Adrenal gland (tissue), 12 donors: ENCODE results near the gene DAB2IP. TPM values are rescaled to one million over a fixed set of nuclear protein-coding genes. Genes with fewer than 3 reads are reported as not detected.

Source experiments
- DNase-seq, 7 donors: peaks; one replicate each; pipeline ENCODE4 v3.0.0-alpha.2; 2019 to 2020
- H3K27ac ChIP-seq, 5 donors: fragments of 200-600 bp; sonication (generic) in 4 of 5; 1 replicate in 3 of 5; 2 replicates in 2 of 5; pipeline versions ENCODE4 v1.5.1 to v1.8.0; 2016 to 2020; ENCODE audit warnings: mild to moderate bottlenecking in 1 of 5
- H3K27me3 ChIP-seq: fragments of 200-600 bp; 2 replicates; pipeline ENCODE4 v1.8.0; 2021
- H3K36me3 ChIP-seq, 2 donors: fragments of 200-600 bp; replicated peaks in 1 of 2; 1 replicate in 1 of 2; 2 replicates in 1 of 2; pipeline versions ENCODE4 v1.5.1 to v1.8.0; 2018 to 2022
- H3K4me1 ChIP-seq, 2 donors: fragments of 200-600 bp; replicated peaks in 1 of 2; 1 replicate in 1 of 2; 2 replicates in 1 of 2; pipeline versions ENCODE4 v1.5.1 to v1.8.0; 2018 to 2021
- H3K4me3 ChIP-seq, 4 donors: fragments of 200-600 bp; sonication (generic) in 3 of 4; one replicate each; pipeline ENCODE4 v1.5.1; 2016 to 2018
- H3K9me3 ChIP-seq, 3 donors: fragments of 200-600 bp; sonication (generic) in 1 of 3; replicated peaks in 1 of 3; 1 replicate in 2 of 3; 2 replicates in 1 of 3; pipeline versions ENCODE4 v1.5.1 to v1.8.0; 2016 to 2021
- CTCF ChIP-seq, 6 experiments: fragments of 450-650 bp in 4 of 6; fragments of 200-600 bp in 2 of 6; sonication (generic) in 1 of 6; IDR thresholded peaks; 1 replicate in 5 of 6; 2 replicates in 1 of 6; pipeline versions ENCODE4 v1.5.1 to v1.8.0; 2016 to 2021; ENCODE audit warnings: antibody characterized with exemption in 6 of 6, mild to moderate bottlenecking in 2 of 6, moderate library complexity in 1 of 6
- POLR2A ChIP-seq, 2 donors: fragments of 450-650 bp; IDR thresholded peaks; one replicate each; pipeline ENCODE4 v1.6.1; 2017; ENCODE audit warnings: antibody characterized with exemption in 2 of 2, mild to moderate bottlenecking in 2 of 2, moderate library complexity in 1 of 2
- WGBS, 4 donors: extraction: QIAGEN DNeasy Blood & Tissue Kit in 2 of 4; methylation state at CpG; one replicate each; pipeline versions ENCODE4 v1.1.5 to v1.1.7; 2013 to 2017; 5-methylcytosine and 5-hydroxymethylcytosine counted together
- intact Hi-C, 2 donors: fragments of 100-400 bp; cut with DNase I; formaldehyde crosslinking; loops; one replicate each; pipeline versions ENCODE4 v1.14.1 to v1.15.0; 2022 to 2023
- polyA plus RNA-seq, 3 donors: library from polyadenylated mRNA; stranded (reverse); fragments of 200-250 nt in 2 of 3; fragments of 350-450 nt in 1 of 3; fragmentation: Illumina TruSeq in 1 of 3; extraction: RNeasy Lipid Tissue Mini Kit (QIAGEN cat#74804) in 1 of 3; gene quantifications; one replicate each; pipeline ENCODE4 v1.2.3, GENCODE V29; 2013 to 2014
- total RNA-seq, 9 donors: library from RNA; depleted of rRNA in 4 of 9; stranded (reverse); fragments of >200 nt in 4 of 9; fragments of 120-200 nt in 1 of 9; fragmentation: NEBNext Ultra II Directional in 1 of 9; extraction: Animal tissue kit (Norgen Biotek cat#: 25700) in 1 of 9; gene quantifications; one replicate each; pipeline versions ENCODE4 v1.1.0 to v1.2.4, GENCODE V29; 2013 to 2023
- donor health status: healthy with polysubstance abuse.
- donor health status: Bipolar disorder and iron deficiency.
- donor health status: DM: yes; HTN: yes; CAD: no.
- donor health status: DM: no; HTN: no; CAD: no.
- donor health status: DM: no; HTN: no; CAD: no.
- donor health status: DM: yes; HTN: yes; CAD: no.

Gene DAB2IP
- total and polyA plus RNA-seq, 12 donors = 12.0 to 52.2 (median 43.9) TPM

DNA sequence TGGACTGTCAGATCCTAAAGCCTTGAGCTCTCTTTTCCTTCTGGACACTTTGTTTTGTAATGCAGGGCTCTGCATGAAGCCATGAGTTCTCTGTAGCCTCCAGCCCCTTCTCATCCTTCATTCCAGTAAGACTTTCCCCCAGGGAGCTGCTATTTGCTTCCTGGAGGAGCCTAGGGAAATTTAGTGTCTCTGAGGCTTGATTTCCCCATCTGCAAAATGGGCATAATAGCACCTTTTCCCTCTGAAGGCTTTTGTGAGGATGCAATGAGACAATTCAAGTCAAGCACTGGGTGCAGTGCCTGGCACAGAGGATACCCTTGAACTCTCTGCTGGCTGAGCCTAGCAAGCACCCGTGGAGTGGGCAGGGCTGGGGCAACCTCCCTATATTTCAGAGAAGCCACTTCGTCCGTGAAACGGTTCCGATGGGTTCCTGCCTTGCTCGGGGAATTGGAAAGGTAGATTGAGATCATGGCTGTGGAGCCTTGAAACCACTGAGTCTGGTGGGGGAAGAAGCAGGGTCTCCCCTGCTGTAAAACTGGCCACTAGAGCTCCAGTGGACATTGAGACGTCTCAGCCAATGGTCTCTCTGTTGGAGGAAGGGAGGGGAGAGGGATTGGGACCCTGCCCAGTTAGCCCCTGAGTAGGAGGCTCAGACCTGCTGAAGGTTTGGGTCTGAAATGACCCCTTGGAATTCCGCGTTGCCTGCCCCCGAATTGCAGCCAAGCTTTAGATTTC, 14.3 kb upstream of the DAB2IP start:
- DNase-seq = no peak
- H3K4me3 ChIP-seq = no peak overlapping the region
- 69 to 89% (median 87%) methylated on average over 10 of the region's 10 CpGs for WGBS, 4 donors
- TF ChIP-seq CTCF (IDR thresholded peaks at IDR 0.05) (no peak), POLR2A (IDR thresholded peaks at IDR 0.05) (no peak)
- no peaks in the 10 kb centered on the region for H3K36me3 ChIP-seq
- no peak overlapping the region for H3K27ac ChIP-seq
- intact Hi-C loops = no loop called here
- H3K4me1 ChIP-seq = peaks cover 9 to 13% of the 10 kb centered on the region in 2 donors
- no peaks in the 10 kb centered on the region for H3K9me3 ChIP-seq
- no peaks in the 10 kb centered on the region for H3K27me3 ChIP-seq

GRCh38 chr9:121637713-121638220, 13.7 kb upstream of the DAB2IP start:
- no peaks in the 10 kb centered on the region for H3K27me3 ChIP-seq
- 39 to 52% (median 47%) methylated on average over 8 of the region's 8 CpGs for WGBS, 4 donors
- peak; percentile 41 to 79 (median 68) for DNase-seq
- no peaks in the 10 kb centered on the region for H3K36me3 ChIP-seq
- peaks cover 9 to 13% of the 10 kb centered on the region in 2 donors for H3K4me1 ChIP-seq
- no peak for TF ChIP-seq CTCF (IDR thresholded peaks at IDR 0.05)
- no peak for TF ChIP-seq POLR2A (IDR thresholded peaks at IDR 0.05)
- H3K27ac ChIP-seq = no peak overlapping the region
- no peaks in the 10 kb centered on the region for H3K9me3 ChIP-seq
- intact Hi-C loops = no loop called here
- H3K4me3 ChIP-seq = no peak overlapping the region

DNA sequence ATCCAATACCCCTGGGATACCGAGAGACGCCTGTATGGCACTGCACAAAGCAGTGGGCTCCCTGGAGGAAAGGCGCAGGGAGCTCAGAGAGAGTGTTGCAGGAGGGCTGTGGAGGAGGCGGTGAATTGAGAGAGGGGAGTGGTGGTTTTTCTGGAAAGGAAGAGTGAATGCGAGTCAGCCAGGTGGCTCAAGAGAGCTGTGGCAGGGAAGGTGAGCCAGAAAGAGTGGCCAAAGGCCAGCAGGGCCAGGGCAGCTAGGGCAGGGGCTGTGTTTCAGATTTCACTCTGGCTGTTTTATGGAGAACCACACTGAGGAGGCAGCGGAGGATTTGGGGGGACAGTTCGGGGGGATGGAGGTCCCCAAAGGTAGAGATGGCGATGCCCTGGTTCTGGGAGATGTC, 13.0 kb upstream of the DAB2IP start:
- no peaks in the 10 kb centered on the region for H3K36me3 ChIP-seq
- no peak overlapping the region for H3K4me3 ChIP-seq
- no peaks in the 10 kb centered on the region for H3K9me3 ChIP-seq
- no peak overlapping the region for H3K27ac ChIP-seq
- H3K27me3 ChIP-seq = no peaks in the 10 kb centered on the region
- intact Hi-C loops = no loop called here
- peaks cover 9 to 13% of the 10 kb centered on the region in 2 donors for H3K4me1 ChIP-seq
- no peak for TF ChIP-seq CTCF (IDR thresholded peaks at IDR 0.05)
- TF ChIP-seq POLR2A (IDR thresholded peaks at IDR 0.05) = no peak
- no peak for DNase-seq
- WGBS, 4 donors = 92 to 97% (median 93%) methylated on average over 8 of the region's 8 CpGs

DNA sequence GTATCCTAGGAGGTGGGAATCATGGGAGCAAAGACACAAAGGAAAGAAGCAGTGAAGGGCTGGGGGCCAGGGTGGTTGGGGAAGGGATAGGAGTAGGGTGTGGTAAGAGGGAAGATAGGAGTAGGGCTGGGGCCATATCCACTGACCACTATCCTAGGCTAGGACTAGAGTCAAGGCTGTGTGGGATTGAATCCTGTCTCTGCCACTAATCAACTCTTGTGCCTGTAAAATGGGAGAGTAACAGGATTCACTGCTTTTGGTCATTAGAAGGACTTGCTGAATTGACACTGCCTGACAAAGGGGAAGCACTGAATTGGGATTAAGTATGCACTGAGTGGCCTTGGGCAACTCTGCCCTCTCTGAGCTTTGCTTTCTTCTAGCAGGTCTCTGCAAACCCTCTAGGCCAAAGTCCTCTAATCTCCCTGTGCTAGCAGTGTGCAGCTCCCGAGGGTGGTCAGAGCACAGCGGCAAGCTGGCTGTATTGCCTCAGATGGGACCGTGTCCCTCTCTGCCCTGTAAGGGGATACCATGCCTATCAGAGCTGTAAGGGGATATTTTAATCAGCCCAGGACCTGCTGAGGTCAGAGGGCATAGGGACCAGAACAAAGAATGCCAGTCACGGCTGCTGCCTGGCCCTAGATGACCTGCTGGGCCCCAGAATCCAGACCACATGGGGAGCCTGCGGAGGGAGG, 12.4 kb upstream of the DAB2IP start:
- H3K36me3 ChIP-seq = no peaks in the 10 kb centered on the region
- peaks cover 9 to 13% of the 10 kb centered on the region in 2 donors for H3K4me1 ChIP-seq
- no peak for DNase-seq
- no peaks in the 10 kb centered on the region for H3K27me3 ChIP-seq
- H3K27ac ChIP-seq = no peak overlapping the region
- H3K9me3 ChIP-seq = no peaks in the 10 kb centered on the region
- intact Hi-C loops = no loop called here
- WGBS, 4 donors = 93 to 97% (median 94%) methylated on average over 3 to 5 of the region's 5 CpGs
- TF ChIP-seq CTCF (IDR thresholded peaks at IDR 0.05) = no peak
- no peak for TF ChIP-seq POLR2A (IDR thresholded peaks at IDR 0.05)
- H3K4me3 ChIP-seq = no peak overlapping the region
